NCI-H2081 (cell line): ENCODE results near the gene TNC.

ENCODE experiments used
- DNase-seq, 2 experiments: peaks; one replicate each; lab custom pipeline; 2025; lab: John Stamatoyannopoulos, UW

TNC gene

GRCh38 chr9:115008536-115009270 lies 109.3 kb downstream of the TNC start:
- DNase-seq = no peak

GRCh38 chr9:115006660-115007059 lies 111.3 kb downstream of the TNC start:
- no peak for DNase-seq

- DNase-seq = no peak
These were observed 112.6 kb downstream of the TNC start for GRCh38 chr9:115005322-115005721.

GRCh38 chr9:115004545-115004944 lies 113.4 kb downstream of the TNC start:
- no peak for DNase-seq

- no peak for DNase-seq
These were observed 115.4 kb downstream of the TNC start for GRCh38 chr9:115002371-115003120.

GRCh38 chr9:115000217-115000639 lies 117.7 kb downstream of the TNC start:
- DNase-seq = no peak

- no peak for DNase-seq
These were observed 119.6 kb downstream of the TNC start for GRCh38 chr9:114998326-114998725.

- DNase-seq = no peak
These were observed 122.2 kb downstream of the TNC start for GRCh38 chr9:114995681-114996221.

- no peak for DNase-seq
These were observed 123.2 kb downstream of the TNC start for GRCh38 chr9:114994768-114995167.

GRCh38 chr9:114991861-114992260 lies 126.1 kb downstream of the TNC start:
- DNase-seq = no peak

GRCh38 chr9:114990901-114991300 lies 127.1 kb downstream of the TNC start:
- DNase-seq = no peak

- no peak for DNase-seq
These were observed 128.2 kb downstream of the TNC start for GRCh38 chr9:114989600-114990410.

GRCh38 chr9:114988962-114989599 lies 128.9 kb downstream of the TNC start:
- no peak for DNase-seq

- no peak for DNase-seq
These were observed 130.8 kb downstream of the TNC start for GRCh38 chr9:114987116-114987515.

GRCh38 chr9:114985959-114986501 lies 131.9 kb downstream of the TNC start:
- DNase-seq = no peak

GRCh38 chr9:114981063-114981462 lies 136.9 kb downstream of the TNC start:
- DNase-seq = no peak

GRCh38 chr9:114973216-114973615 lies 144.7 kb downstream of the TNC start:
- DNase-seq = no peak

GRCh38 chr9:114972510-114973136 lies 145.3 kb downstream of the TNC start:
- DNase-seq = no peak
